Measurements from ENCODE around the gene TLCD2. TPM values are rescaled to one million over a fixed set of nuclear protein-coding genes. Genes with fewer than 3 reads are reported as not detected.
"Not testable (repeated sequence)": the region's sequence is repeated elsewhere in the genome, so short reads cannot be mapped to it uniquely, and the experiment has no call there.

TLCD2 gene
- total RNA-seq, 1 donor from 2014 or later: 0.04 TPM

DNA sequence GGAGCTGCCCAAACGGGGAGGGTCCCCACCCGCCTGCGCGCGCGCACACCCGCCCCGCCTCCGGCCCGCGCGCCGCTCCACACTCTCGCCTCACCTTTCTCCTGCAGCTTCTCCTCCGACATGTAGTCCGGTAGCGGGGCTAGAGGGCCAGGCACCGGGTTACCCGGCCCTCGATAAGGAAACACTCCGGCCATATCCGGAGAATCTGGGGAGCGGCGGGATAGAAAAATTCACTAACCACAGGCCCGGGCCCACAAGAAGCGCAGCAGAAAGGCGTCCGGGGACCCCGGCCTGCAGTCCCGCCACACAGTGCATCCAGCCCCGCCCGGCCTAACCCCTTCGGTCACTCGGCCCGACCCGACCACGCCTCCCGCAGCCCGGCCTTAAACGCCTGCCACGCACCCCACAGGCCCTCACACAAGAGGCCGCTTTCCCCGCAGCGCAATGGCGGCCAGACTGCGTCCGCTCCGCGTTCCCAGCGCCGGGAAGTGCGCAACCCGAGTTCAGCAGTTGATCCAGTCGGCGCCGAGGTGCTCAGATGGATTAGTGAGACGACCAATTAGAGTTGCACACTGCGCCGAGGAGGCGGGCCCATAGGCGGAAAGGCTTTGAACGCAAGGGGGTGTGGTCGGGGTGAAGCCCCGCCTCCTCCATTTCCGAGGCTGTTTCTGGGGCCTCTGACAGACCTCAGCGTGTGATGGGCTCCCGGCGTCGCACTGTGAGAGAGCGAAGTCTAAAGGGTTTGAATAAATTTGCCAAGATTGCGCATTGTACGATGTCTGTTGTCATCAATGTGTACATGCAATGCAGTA, 25.6 kb downstream of the TLCD2 start, which contains the start of gene PRPF8:
Gene PRPF8 (minus strand): TSS at position 490 of the 812 bp plus-strand sequence. CDS start 296 bp downstream, at position 194.
- intact Hi-C loops (cut with micrococcal nuclease): loop anchor here (1.0 to 2.0 kb wide), 6 partner anchors 15 to 144 kb away; partner anchors contain the start of genes RILP, SLC43A2 and SMYD4

GRCh38 chr17:1683459-1683858, 26.7 kb downstream of the TLCD2 start:
- H3K36me3 Mint-ChIP-seq (ENCODE audit: low read depth): peaks cover 58% of the 10 kb centered on the region
- TF ChIP-seq, protein P1, sequence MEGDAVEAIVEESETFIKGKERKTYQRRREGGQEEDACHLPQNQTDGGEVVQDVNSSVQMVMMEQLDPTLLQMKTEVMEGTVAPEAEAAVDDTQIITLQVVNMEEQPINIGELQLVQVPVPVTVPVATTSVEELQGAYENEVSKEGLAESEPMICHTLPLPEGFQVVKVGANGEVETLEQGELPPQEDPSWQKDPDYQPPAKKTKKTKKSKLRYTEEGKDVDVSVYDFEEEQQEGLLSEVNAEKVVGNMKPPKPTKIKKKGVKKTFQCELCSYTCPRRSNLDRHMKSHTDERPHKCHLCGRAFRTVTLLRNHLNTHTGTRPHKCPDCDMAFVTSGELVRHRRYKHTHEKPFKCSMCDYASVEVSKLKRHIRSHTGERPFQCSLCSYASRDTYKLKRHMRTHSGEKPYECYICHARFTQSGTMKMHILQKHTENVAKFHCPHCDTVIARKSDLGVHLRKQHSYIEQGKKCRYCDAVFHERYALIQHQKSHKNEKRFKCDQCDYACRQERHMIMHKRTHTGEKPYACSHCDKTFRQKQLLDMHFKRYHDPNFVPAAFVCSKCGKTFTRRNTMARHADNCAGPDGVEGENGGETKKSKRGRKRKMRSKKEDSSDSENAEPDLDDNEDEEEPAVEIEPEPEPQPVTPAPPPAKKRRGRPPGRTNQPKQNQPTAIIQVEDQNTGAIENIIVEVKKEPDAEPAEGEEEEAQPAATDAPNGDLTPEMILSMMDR (IDR thresholded peaks at IDR 0.05): no peak
- peak overlapping the region; percentile 96 for H3K27ac Mint-ChIP-seq
- H3K4me3 Mint-ChIP-seq: peak overlapping the region; percentile 100
- H3K9me3 Mint-ChIP-seq: no peaks in the 10 kb centered on the region
- no peaks in the 10 kb centered on the region for H3K27me3 Mint-ChIP-seq
- ATAC-seq (ENCODE audit: low read depth) (no peak), DNase-seq (no peak)
- intact Hi-C loops (cut with micrococcal nuclease): no loop called here
- CTCF ChIA-PET: interaction anchor here (1.4 to 2.2 kb wide), 2 partner anchors 100 to 182 kb away, joined by 6 to 9 read pairs; no protein-coding TSS in a partner anchor
- POLR2A ChIA-PET: interaction anchor here (0.6 to 2.1 kb wide), 13 partner anchors 10 to 387 kb away, joined by 3 to 43 read pairs (median 5); partner anchors contain the start of genes RILP, RPA1 and SMYD4
- peaks cover 33% of the 10 kb centered on the region for H3K4me1 Mint-ChIP-seq

More for the DNA sequence above, 25.6 kb downstream of the TLCD2 start, which contains the start of gene PRPF8:
- POLR2A ChIA-PET: interaction anchor here (0.6 to 2.1 kb wide), 19 partner anchors 11 to 970 kb away, joined by 3 to 43 read pairs (median 4); partner anchors contain the start of genes INPP5K, RILP, RPA1 and SMYD4
- H3K4me3 Mint-ChIP-seq: peak within 1 kb of the TSS; percentile 100
- H3K27me3 Mint-ChIP-seq: no peaks in the 10 kb centered on the region
- H3K4me1 Mint-ChIP-seq: peaks cover 33% of the 10 kb centered on the region
- peak; percentile 95 for DNase-seq
- TF ChIP-seq, protein P1 (IDR thresholded peaks at IDR 0.05): no peak
- ATAC-seq (ENCODE audit: low read depth): peak; percentile 99
- H3K27ac Mint-ChIP-seq: peak within 1 kb of the TSS; percentile 96
- H3K36me3 Mint-ChIP-seq (ENCODE audit: low read depth): peaks cover 47% of the 10 kb centered on the region
- no peaks in the 10 kb centered on the region for H3K9me3 Mint-ChIP-seq
- CTCF ChIA-PET: interaction anchor here (2.2 kb wide), 1 partner anchor 99 kb away, joined by 9 read pairs; no protein-coding TSS in a partner anchor

DNA sequence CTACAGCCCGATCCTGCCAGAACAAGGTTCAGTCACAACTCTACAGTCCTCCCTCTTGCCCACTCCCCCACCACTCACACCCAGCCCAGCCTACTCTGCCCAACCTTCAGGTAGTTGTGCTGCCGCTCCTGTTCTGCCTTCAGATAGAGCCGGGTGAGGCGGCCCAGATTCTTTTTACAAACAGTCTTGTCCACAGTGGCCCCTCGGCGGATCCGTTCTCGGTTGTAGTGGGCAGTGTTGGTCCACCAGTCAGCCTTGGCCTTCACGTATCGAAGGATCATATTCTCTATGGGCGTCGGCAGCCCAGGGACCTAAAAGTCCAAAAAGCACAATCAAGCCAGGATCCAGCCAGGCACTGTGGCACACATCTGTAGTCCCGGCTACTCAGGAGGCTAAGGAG, 33.8 kb downstream of the TLCD2 start:
- Mint-ChIP-seq H3K27me3 (no peaks in the 10 kb centered on the region), H3K27ac (no peak overlapping the region), H3K9me3 (no peaks in the 10 kb centered on the region), H3K4me3 (no peak overlapping the region), H3K4me1 (no peaks in the 10 kb centered on the region), H3K36me3 (ENCODE audit: low read depth) (peaks cover 95% of the 10 kb centered on the region)
- ChIA-PET POLR2A (interaction anchor here (0.6 kb wide), 1 partner anchor 323 kb away, joined by 3 read pairs; no protein-coding TSS in a partner anchor), CTCF (no interaction called here)
- TF ChIP-seq, protein P1 (IDR thresholded peaks at IDR 0.05): no peak
- ATAC-seq (ENCODE audit: low read depth) (no peak), DNase-seq (no peak)
- intact Hi-C loops (cut with micrococcal nuclease): no loop called here

GRCh38 chr17:1673041-1673785, 37.0 kb downstream of the TLCD2 start:
- no peaks in the 10 kb centered on the region for H3K4me1 Mint-ChIP-seq
- H3K4me3 Mint-ChIP-seq: no peak overlapping the region
- no peak for ATAC-seq (ENCODE audit: low read depth)
- DNase-seq: no peak
- no peaks in the 10 kb centered on the region for H3K27me3 Mint-ChIP-seq
- H3K27ac Mint-ChIP-seq: no peak overlapping the region
- ChIA-PET CTCF (interaction anchor here (0.8 kb wide), 1 partner anchor 99 kb away, joined by 3 read pairs; no protein-coding TSS in a partner anchor), POLR2A (interaction anchor here (0.7 to 1.4 kb wide), 3 partner anchors 11 to 109 kb away, joined by 3 to 5 read pairs (median 3); no protein-coding TSS in a partner anchor)
- no peaks in the 10 kb centered on the region for H3K9me3 Mint-ChIP-seq
- intact Hi-C loops (cut with micrococcal nuclease): no loop called here
- H3K36me3 Mint-ChIP-seq (ENCODE audit: low read depth): peaks cover 93% of the 10 kb centered on the region
- TF ChIP-seq, protein P1 (IDR thresholded peaks at IDR 0.05): no peak

DNA sequence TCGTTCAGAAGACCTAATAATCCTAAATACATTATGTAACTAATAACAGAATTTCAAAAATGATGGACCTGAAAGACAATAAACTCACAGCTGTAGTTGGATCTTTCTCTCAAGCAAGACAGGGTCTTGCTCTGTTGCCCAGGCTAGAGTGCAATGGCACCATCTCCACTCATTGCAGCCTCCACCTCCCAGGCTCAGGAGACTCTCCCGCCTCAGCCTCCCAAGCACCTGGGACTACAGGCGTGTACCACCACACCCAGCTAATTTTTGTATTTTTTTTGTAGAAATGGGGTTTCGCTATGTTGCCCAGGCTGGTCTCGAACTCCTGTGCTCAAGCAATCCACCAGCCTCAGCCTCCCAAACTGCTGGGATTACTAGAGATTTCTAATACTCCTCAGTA, 46.2 kb downstream of the TLCD2 start:
- DNase-seq; H3K9me3 Mint-ChIP-seq; intact Hi-C loops (cut with micrococcal nuclease); H3K27ac Mint-ChIP-seq; CTCF ChIA-PET; H3K4me3 Mint-ChIP-seq; ATAC-seq (ENCODE audit: low read depth); H3K27me3 Mint-ChIP-seq; H3K4me1 Mint-ChIP-seq: not testable (repeated sequence)
- POLR2A ChIA-PET: interaction anchor here (0.7 to 1.9 kb wide), 3 partner anchors 52 to 310 kb away, joined by 5 to 11 read pairs (median 7); no protein-coding TSS in a partner anchor
- peaks cover 83% of the 10 kb centered on the region for H3K36me3 Mint-ChIP-seq (ENCODE audit: low read depth)

Measured in activated B cell treated with CpG ODN at 0.5 μM for 24 hours (primary cell).